Fibroblast of lung (primary cell): ENCODE data around the gene NOG.

Experiments
- CTCF ChIP-seq, 2 donors: IDR thresholded peaks in 1 of 2; conservative IDR thresholded peaks in 1 of 2; 1 replicate in 1 of 2; 2 replicates in 1 of 2; pipeline ENCODE4 v1.5.1; 2011 to 2012; ENCODE audit warnings: low read length in 2 of 2, control low read depth in 1 of 2, inconsistent platforms in 1 of 2, low read depth in 1 of 2, mild to moderate bottlenecking in 1 of 2
- EZH2 ChIP-seq: IDR thresholded peaks from 2 replicates; pipeline ENCODE4 v1.5.1; 2012; ENCODE audit warnings: low read length, control low read depth, mild to moderate bottlenecking; ENCODE audit errors: missing control alignments

GRCh38 chr17:56613131-56613530, 19.6 kb downstream of the NOG start:
- TF ChIP-seq CTCF (conservative IDR thresholded peaks at IDR 0.05 in 1 of 2, IDR thresholded peaks at IDR 0.05 in 1 of 2; ENCODE audit: low read depth in 1 of 2, low read length in 2 of 2) (no peak), EZH2 (no peak)
